Fibroblast of lung (primary cell): ENCODE results near the gene SLC18B1.

Experiments used
- CTCF ChIP-seq, 2 donors: IDR thresholded peaks in 1 of 2; conservative IDR thresholded peaks in 1 of 2; 1 replicate in 1 of 2; 2 replicates in 1 of 2; pipeline ENCODE4 v1.5.1; 2011 to 2012; ENCODE audit warnings: low read length in 2 of 2, control low read depth in 1 of 2, inconsistent platforms in 1 of 2, low read depth in 1 of 2, mild to moderate bottlenecking in 1 of 2
- EZH2 ChIP-seq: IDR thresholded peaks from 2 replicates; pipeline ENCODE4 v1.5.1; 2012; ENCODE audit warnings: low read length, control low read depth, mild to moderate bottlenecking; ENCODE audit errors: missing control alignments

DNA sequence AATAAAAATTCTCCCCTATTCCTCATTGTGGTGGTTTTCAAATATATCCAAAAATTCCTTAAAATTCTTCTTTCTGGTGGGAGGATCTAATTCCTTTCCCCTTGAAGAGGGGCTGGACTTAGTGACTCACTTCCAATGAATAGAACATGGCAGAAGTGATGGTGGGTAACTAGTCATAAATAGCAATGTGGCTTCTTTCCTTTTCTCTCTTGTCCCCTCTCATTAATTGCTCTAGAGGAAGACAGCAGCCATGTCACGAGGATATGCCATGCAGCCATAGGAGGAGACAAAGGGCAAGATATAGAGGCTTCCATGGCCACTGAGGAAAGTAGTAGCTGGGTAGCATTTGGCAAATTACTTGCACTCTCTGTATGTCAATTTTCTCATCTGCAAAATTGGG, 46.6 kb downstream of the SLC18B1 start:
- TF ChIP-seq CTCF (conservative IDR thresholded peaks at IDR 0.05 in 1 of 2, IDR thresholded peaks at IDR 0.05 in 1 of 2; ENCODE audit: low read depth in 1 of 2, low read length in 2 of 2) (no peak), EZH2 (no peak)
